Nucleus accumbens (tissue), 56 donors: ENCODE results near the gene SFXN5.

Experiments
- DNase-seq, 56 donors: peaks; one replicate each; lab custom pipeline; 2025; lab: John Stamatoyannopoulos, UW

The SFXN5 gene

GRCh38 chr2:73063909-73064875 lies 7.3 kb downstream of the SFXN5 start:
- peak in 13 of 56 donors; percentile 7 to 48 (median 25) for DNase-seq

DNA sequence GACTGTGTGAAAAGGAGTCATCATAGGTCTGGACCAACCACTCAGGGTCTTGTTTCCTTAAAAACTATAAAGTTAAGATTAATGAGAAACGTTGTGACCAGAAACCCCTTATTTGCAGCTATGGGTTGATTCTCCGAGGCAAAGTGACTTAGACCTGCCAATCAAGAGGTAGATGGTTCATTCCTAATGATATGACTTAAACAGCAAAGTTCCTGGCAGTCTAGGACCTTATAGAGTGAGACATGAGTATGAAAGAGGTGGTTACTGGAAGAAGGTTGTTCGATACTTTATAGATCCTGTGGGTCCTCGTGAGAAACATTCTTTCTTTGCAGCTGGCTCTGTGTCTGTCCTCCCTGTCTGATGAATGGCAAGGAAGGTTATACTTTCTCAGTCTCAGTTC lies 8.0 kb downstream of the SFXN5 start:
- no peak for DNase-seq

DNA sequence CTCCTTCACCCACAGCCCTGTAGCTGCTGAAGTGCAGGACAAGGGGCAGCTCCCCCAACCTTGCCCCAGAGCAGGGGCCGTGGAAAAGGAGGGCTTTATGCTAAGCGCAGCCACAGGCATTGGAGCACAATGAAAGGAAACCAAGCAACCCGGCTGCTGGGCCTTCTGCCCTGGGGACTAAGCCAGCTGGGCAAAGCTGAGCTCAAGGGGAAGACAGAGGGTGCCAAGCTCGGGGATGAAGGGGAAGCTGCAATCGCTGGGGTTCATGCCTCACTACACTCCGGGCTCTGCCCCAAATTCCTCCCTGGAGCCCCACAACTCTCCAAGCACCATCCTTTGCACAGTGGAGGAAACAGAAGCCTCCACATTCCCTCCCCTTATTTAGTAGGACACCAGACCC lies 12.4 kb downstream of the SFXN5 start:
- peak in 47 of 56 donors; percentile 19 to 89 (median 64) for DNase-seq

GRCh38 chr2:73054980-73055379 lies 16.5 kb downstream of the SFXN5 start:
- DNase-seq, result no peak

- peak in 28 of 56 donors; percentile 13 to 74 (median 42) for DNase-seq
These were observed 18.0 kb downstream of the SFXN5 start for GRCh38 chr2:73053316-73054114.

- DNase-seq, result peak in 1 of 56 donors; percentile 11
These were observed 21.4 kb downstream of the SFXN5 start for GRCh38 chr2:73050121-73050545.

GRCh38 chr2:73043929-73044832 lies 27.3 kb downstream of the SFXN5 start:
- DNase-seq, result peak in 27 of 56 donors; percentile 10 to 70 (median 27)

- DNase-seq, result peak in 23 of 56 donors; percentile 8 to 56 (median 28)
These were observed 28.2 kb downstream of the SFXN5 start for GRCh38 chr2:73043276-73043675.

- DNase-seq, result no peak
These were observed 33.4 kb downstream of the SFXN5 start for GRCh38 chr2:73037947-73038585.

DNA sequence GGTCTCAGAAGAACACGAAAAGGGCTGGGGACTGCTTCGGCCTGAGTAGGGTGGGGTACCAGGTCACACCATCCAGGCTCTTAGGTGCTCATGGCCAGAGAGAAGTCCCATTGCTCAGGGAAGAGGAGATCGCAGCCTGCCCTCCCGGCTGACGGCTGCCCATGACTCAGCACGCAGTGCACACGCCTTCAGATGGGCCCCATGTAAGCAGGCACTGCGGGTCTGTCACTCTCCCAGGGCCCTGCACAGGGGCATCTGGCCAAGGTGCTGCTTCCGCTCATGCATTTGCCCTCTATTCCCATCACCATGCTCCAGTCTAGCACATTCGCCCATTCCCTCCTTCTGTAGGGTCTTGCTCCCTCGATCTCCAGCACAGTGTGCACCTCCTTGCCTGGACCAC lies 34.7 kb downstream of the SFXN5 start:
- no peak for DNase-seq

GRCh38 chr2:73035899-73036711 lies 35.4 kb downstream of the SFXN5 start:
- DNase-seq, result peak in 37 of 56 donors; percentile 8 to 83 (median 46)

DNA sequence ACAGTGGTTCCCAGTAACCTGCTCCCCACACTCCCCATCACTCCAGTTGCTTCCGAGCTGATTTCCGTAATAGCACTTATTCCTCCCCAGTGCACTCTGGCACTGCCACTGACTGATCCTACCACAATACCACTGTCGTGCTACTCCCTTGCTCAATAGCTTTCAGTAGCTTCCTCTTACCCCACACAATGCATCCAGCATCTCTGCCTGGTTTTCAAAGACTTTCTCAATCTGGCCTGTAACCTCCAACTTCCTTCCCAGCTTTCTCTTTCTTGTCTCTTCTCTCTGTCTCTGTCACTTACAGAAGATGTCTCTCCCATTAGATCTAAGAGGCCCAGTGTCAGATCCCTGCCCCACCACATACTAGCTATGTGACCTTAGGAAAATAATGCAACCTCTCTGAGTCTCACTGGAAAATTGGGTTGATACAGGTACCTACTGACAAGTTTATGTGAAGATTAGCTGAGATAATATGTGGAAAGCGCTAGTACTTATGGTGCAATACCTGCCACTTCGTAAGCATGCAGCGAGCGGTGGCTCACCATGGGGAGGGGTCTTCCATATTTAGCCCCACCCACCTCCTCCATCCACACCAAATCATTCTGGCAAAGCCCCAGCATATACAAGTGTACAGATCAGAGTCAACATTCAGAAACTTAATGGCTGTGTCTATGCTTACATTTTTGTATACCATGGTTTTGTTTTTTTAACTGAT lies 36.7 kb downstream of the SFXN5 start:
- no peak for DNase-seq

GRCh38 chr2:73033766-73034381 lies 37.6 kb downstream of the SFXN5 start:
- no peak for DNase-seq

- DNase-seq, result no peak
These were observed 38.3 kb downstream of the SFXN5 start for GRCh38 chr2:73033142-73033765.

GRCh38 chr2:73032702-73033097 lies 38.8 kb downstream of the SFXN5 start:
- DNase-seq, result no peak

- DNase-seq, result no peak
These were observed 39.5 kb downstream of the SFXN5 start for GRCh38 chr2:73031725-73032701.
